ENCODE measurements around the gene EPB41.

EPB41 gene

DNA sequence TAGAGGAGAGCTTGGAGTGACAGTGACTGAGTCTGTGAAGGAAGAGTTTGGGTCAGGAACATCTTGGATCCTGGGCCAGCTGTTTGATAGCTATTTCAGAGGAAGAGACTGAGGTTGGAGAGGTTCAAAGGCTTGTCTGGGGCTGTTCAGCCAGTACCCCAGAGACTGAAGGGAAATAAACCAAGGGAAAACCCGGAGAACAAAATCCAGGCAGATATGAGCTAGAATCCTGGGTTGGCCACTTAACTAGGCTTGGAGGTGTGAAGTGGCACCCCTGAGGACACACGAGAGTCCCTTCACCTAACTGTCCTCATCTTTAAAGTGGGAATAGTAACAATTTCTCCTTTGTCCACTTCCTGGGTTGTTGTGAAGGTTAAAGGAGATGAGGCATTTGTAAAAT is 23.1 kb upstream of the EPB41 start:
- DNase-seq = no peak

GRCh38 chr1:28893403-28894102 is 20.8 kb upstream of the EPB41 start:
- peak; percentile 30 for DNase-seq

- no peak for DNase-seq
Observed at GRCh38 chr1:28894785-28895184, 19.6 kb upstream of the EPB41 start.

- no peak for DNase-seq
Observed at GRCh38 chr1:28895896-28896608, 18.3 kb upstream of the EPB41 start.

- DNase-seq = no peak
Observed at GRCh38 chr1:28896609-28896986, 17.8 kb upstream of the EPB41 start.

DNA sequence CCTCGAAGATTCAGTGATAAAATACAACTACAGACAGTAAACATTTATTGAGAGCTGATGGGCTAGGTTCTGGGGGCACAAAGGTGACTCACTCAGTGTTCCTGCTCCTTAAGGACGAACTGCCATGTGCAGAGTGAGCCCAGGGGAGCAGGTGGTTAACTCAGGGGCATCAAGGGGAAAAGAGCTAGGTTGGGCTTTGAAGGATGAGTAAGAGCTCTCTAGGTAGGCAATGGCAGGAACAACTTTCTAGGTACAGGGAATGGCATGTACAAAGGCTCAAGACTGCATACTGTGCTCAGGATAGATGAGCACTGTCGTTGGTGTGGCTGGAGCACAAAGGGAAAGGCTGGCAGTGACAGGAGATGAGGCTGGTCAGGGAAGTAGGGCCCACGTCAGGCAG is 16.6 kb upstream of the EPB41 start:
- no peak for DNase-seq

DNA sequence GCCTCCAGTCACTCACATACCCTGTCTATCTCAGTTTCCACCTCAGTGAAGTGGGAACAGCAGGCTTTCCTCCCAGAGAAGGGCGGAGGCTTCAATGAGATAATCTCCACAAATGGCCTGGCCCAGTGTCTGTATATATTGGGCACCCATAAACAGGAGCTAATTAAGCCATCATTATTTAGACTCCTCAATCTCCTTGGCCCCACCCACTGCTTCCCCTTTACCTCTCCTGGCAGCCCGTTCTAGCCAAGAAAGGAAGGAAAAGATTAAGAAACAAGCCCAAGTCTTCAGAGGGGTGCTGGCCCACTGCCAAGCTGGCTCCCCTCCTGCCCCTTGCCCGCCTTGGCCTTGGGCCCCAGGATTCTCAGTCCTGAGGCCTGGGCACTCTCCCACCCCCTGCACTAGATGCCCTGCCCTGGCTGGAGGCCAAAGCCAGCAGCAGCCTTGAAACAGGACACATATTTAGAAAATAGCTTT is 15.9 kb upstream of the EPB41 start:
- no peak for DNase-seq

DNA sequence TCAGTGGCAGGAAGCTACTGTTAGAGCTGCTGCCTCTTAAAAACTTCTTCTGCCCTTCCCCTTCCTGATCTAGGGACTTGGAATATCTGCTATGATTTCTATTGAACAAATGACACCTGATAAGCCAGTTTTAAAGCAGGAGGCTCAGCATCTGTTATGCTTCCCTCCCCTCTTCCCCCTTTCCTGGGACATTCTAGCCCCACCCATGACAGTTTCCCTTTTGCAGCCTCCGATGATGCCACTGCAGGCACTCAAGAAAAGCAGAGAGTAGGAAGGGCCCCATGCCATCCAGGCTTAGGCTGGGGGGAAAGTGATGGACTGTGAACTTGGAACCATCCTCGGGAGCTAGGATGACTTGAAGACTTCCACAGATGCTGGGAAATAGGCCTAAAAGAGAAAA is 15.1 kb upstream of the EPB41 start:
- no peak for DNase-seq

GRCh38 chr1:28900562-28900961 is 13.8 kb upstream of the EPB41 start:
- DNase-seq = no peak

DNA sequence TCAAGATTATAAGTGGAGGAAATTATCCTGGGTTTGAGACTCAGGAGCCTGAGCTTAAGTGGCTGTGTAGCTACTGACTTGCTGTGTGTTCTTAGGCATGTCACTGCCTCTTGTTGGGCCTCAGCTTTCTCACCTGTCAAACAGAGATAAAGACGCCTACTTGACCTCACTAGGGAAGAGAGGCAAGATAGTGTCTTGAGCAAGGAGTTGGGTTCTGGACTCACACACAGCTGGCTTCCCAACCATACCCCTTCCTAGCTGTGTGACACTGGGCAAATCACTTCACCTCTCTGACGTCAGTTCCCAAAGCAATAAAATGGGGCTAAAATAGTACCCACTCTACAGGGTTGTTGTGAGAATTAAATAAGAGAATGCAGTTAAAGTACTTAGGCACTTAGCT is 11.6 kb upstream of the EPB41 start:
- DNase-seq = no peak

- DNase-seq = no peak
Observed at GRCh38 chr1:28905921-28906666, 8.3 kb upstream of the EPB41 start.

- no peak for DNase-seq
Observed at GRCh38 chr1:28909198-28909597, 5.2 kb upstream of the EPB41 start.

GRCh38 chr1:28910379-28911115 is 3.8 kb upstream of the EPB41 start:
- DNase-seq = no peak

GRCh38 chr1:28913786-28914227 is 562 bp upstream of the EPB41 start:
- no peak for DNase-seq

DNA sequence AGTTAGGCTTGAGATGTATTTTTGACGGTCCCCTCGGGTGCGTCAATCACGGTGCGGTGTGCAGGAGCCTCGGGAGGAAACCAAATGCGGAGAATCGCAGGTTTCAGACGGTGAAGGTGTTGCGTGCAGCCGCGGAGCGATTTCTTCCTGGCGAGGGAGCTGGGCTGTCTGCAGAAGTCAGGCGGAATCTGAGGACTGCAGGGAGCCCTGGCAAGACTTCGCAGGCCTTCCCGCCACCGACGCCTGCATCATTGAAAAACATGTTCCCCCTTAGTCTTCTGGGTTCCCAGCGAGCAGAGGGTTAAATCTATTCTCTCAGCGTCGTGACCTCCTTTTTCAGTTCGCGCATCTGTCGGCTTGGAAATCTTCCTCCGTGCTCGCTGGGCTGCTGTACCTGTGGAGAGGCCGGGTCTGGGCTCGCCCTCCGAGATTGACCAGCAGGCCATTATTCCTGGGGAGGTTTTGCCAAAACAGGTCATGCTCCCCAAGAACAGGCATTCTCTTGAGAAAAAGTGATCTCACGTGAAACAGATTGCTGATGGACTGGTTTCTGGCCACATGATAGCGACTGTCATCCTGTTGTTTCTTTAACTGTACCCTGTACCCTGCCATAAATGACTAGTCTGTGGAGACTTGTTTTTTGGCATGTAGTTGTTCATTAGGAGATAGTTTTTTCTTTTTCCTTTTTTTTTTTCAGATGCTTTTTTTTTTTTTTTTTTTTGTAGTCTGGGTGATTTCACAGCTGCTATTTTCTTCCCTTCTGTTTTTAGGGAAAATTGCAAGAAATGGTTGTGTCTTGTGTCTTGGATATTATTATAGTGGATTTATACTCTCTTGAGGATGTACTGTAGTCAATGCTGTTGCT is 894 bp downstream of the EPB41 start:
- no peak for DNase-seq

GRCh38 chr1:28917757-28918118 is 3.4 kb downstream of the EPB41 start:
- no peak for DNase-seq

DNA sequence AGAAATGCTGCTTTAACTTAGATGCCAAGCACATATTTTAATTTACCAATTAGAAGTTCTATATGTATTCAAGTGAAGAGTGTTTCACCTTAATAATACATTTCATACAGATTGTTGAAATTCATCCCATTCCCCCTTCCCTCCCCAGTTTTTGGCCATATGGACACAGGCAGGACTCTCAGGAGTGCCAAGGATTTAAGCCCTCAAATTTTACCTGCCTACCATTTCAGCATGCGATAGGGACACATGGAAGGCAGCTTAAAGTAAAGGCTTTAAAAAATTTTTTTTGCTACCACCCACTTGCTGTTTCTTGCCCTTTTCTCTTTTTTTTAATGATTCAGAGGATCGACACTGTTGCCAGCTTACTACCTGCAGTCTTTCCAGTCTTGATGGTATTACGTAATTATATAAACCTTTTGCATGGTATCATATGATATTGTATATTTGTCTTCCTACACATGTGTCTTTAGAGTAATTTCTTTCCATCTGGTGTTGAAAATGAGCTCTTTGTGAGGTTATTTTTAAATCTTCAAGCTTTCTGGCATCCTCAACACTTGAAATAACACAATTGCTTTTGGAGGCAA is 7.0 kb downstream of the EPB41 start:
- DNase-seq = no peak

- no peak for DNase-seq
Observed at GRCh38 chr1:28925350-28925891, 11.1 kb downstream of the EPB41 start.

DNA sequence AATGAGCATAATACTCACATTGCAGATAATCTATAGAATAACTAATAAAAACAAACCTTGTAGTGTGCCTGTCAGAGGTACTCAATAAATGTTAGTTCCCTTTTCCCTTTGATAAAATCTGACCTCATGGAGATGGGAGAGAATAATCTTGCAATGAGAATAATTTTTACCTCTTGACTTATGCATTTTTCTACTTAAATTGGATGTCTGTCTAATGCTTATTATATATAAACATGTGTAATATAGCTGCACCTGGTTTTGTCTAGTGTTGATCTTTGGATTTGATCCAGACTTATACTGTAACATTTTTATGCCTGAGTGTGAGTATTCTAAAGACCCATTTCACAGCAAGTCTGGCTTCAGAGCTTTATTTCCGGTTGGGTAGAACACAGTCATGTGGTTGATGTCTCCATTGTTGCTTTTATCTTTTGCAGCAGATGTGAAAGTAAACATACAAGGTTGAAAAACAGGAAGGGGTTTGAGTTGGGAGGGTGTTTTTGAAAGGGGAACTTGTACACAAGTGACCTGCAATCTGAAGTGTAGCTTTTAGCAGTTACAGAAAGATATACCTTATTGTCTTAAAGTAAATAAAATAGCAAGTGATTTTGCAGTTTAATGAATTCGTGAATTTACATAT is 12.4 kb downstream of the EPB41 start:
- peak; percentile 92 for DNase-seq

DNA sequence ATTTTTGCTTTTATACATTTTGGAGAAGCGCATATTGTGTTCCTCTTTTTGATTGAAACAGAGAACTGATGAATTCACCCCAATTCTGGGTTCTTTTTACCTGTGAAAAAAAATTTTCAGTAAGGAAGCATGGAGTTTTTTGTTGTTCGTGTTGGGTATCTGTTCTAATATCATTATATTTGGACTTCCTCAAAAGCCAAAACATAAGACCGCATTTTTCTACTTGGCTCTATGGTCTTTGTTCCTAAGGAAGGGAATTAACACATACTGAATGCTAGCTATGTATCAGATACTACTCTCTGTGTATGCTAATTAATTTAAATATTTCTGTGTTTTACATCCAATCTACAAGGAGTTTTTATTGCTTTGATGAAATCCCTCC is 12.9 kb downstream of the EPB41 start:
- peak; percentile 45 for DNase-seq
